ENCODE results near the gene RNF41.

RNF41 gene

DNA sequence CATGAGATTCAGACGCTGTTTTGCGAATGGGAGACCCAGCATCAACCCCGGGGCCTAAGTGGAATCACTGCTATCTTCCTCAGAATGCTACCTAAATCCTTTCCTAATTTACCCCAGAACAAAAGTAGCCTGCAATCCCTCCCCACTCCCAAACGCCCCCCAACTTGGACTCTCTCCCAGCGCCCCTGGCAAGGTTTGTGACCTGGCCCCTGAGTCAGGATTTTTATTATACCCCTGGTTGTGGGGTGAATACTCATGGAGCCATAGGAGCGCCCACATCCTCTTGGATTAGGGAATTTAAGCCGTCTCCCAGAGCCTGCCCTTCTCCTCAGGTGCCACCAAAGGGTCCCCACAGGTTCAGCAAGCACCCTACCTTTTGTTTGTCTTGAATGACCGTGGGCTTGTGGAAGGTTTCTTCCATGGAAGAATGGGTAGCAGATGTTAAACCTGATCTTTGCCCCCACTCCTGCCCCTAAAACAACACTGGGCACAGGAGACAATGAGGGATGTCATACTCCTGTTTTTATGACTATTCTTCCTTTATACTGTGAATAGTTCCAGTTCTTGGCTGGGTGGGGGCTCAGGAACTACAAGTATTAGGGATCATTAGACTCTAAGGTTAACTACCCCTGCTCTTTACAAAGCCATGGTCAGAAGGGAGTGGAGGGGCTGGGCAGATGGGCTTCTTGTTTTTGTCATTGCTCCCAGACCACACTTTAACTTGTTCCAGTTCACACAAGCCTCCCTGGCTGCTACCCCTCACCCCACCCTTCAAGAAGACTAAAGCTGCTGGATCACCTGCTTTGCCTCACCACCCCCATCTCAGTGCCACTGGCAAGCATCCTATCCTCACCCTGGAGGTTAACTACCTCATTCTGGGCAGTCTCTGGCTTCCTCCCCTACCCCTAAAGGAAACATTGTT lies 68.7 kb downstream of the RNF41 start:
- DNase-seq: no peak

All from right kidney (tissue), 1 donor.